B cell (primary cell): ENCODE data around the gene SLCO6A1. TPM values are rescaled to one million over a fixed set of nuclear protein-coding genes. Genes with fewer than 3 reads are reported as not detected.

Experiments
- ATAC-seq: fragments of 200-7000 bp; cut with Tn5 transposase; one replicate; pipeline ENCODE4 v1.10.0; 2021; ENCODE audit warnings: low read depth, mild to moderate bottlenecking, moderate number of reproducible peaks, moderate library complexity
- CTCF ChIA-PET: fragments of 350-600 bp; sonication (Branson Sonifier 250); formaldehyde crosslinking; loops from one replicate; lab custom pipeline; 2021; ENCODE audit warnings: antibody characterized with exemption, inconsistent platforms; lab: Charles Lee
- POLR2A ChIA-PET: fragments of 350-600 bp; sonication (Branson Sonifier 250); formaldehyde crosslinking; loops from one replicate; lab custom pipeline; 2021; ENCODE audit warnings: antibody characterized with exemption; lab: Charles Lee
- DNase-seq: peaks from one replicate; pipeline ENCODE4 v3.0.0; 2013
- H2AFZ ChIP-seq: 2 replicates; pipeline ENCODE4 v1.6.1; 2012; ENCODE audit warnings: mild to moderate bottlenecking, low read depth, low read length; ENCODE audit not compliant: insufficient read depth, poor library complexity, severe bottlenecking
- H3K27ac ChIP-seq, 2 donors: 1 replicate in 1 of 2; 2 replicates in 1 of 2; pipeline ENCODE4 v1.5.1; 2012 to 2013; ENCODE audit warnings: low read length in 2 of 2, mild to moderate bottlenecking in 2 of 2, moderate library complexity in 1 of 2
- H3K27me3 ChIP-seq, 4 experiments: fragments of 200-600 bp in 1 of 4; sonication (generic) in 1 of 4; replicated peaks in 1 of 4; 1 replicate in 2 of 4; 2 replicates in 2 of 4; pipeline versions ENCODE4 v1.6.1 to v1.7.0; 2013 to 2016; ENCODE audit warnings: low read length in 3 of 4, mild to moderate bottlenecking in 2 of 4, mixed read lengths in 1 of 4, moderate library complexity in 1 of 4; ENCODE audit not compliant: insufficient read depth in 4 of 4, control insufficient read depth in 3 of 4; ENCODE audit errors: control extremely low read depth in 1 of 4
- H3K36me3 ChIP-seq, 2 experiments: replicated peaks in 1 of 2; 1 replicate in 1 of 2; 2 replicates in 1 of 2; pipeline versions ENCODE4 v1.6.1 to v1.7.1; 2013; ENCODE audit warnings: low read length in 1 of 2; ENCODE audit not compliant: insufficient read depth in 2 of 2, control insufficient read depth in 1 of 2; ENCODE audit errors: control extremely low read depth in 1 of 2, extremely low read depth in 1 of 2
- H3K4me1 ChIP-seq, 2 donors: fragments of 200-600 bp in 1 of 2; sonication (generic) in 1 of 2; 1 replicate in 1 of 2; 2 replicates in 1 of 2; pipeline versions ENCODE4 v1.5.1 to v1.6.1; 2013 to 2017; ENCODE audit warnings: low read length in 2 of 2; ENCODE audit not compliant: control insufficient read depth in 2 of 2, insufficient read depth in 2 of 2
- H3K4me2 ChIP-seq: replicated peaks from 2 replicates; pipeline ENCODE3; 2012; ENCODE audit warnings: mild to moderate bottlenecking, low read depth, low read length; ENCODE audit not compliant: poor library complexity, severe bottlenecking
- H3K4me3 ChIP-seq, 5 experiments: fragments of 200-600 bp in 1 of 5; sonication (generic) in 1 of 5; 1 replicate in 3 of 5; 2 replicates in 2 of 5; pipeline versions ENCODE4 v1.5.1 to v1.7.0; 2011 to 2016; ENCODE audit warnings: low read length in 4 of 5, mild to moderate bottlenecking in 4 of 5, low read depth in 2 of 5, control low read depth in 1 of 5, moderate library complexity in 1 of 5; ENCODE audit not compliant: insufficient read depth in 1 of 5; ENCODE audit errors: control extremely low read depth in 1 of 5, extremely low read depth in 1 of 5
- H3K79me2 ChIP-seq: fragments of 200-600 bp; sonication (generic); one replicate; pipeline ENCODE4 v1.6.0; 2016; ENCODE audit warnings: low read length; ENCODE audit not compliant: control insufficient read depth, insufficient read depth
- H3K9ac ChIP-seq: fragments of 200-600 bp; sonication (generic); 2 replicates; pipeline ENCODE4 v1.6.1; 2017; ENCODE audit warnings: mild to moderate bottlenecking, low read length, moderate library complexity
- H3K9me3 ChIP-seq, 3 donors: one replicate each; pipeline versions ENCODE4 v1.6.1 to v1.7.1; 2013; ENCODE audit warnings: low read length in 2 of 3; ENCODE audit not compliant: control insufficient read depth in 2 of 3, insufficient read depth in 1 of 3; ENCODE audit errors: control extremely low read depth in 1 of 3
- H4K20me1 ChIP-seq: 2 replicates; pipeline ENCODE4 v1.6.0; 2012; ENCODE audit warnings: mild to moderate bottlenecking, low read length; ENCODE audit not compliant: insufficient read depth, control insufficient read depth, poor library complexity, severe bottlenecking
- H3K27ac Mint-ChIP-seq: one replicate; pipeline ENCODE4 v1.8.0; 2021; ENCODE audit warnings: mixed read lengths
- H3K27me3 Mint-ChIP-seq: one replicate; pipeline ENCODE4 v1.8.0; 2021; ENCODE audit warnings: mixed read lengths
- H3K4me1 Mint-ChIP-seq: one replicate; pipeline ENCODE4 v1.8.0; 2021; ENCODE audit warnings: mixed read lengths
- H3K4me3 Mint-ChIP-seq: one replicate; pipeline ENCODE4 v1.8.0; 2021; ENCODE audit warnings: mixed read lengths
- H3K9me3 Mint-ChIP-seq: one replicate; pipeline ENCODE4 v1.8.0; 2022; ENCODE audit warnings: mixed read lengths; ENCODE audit not compliant: insufficient read depth
- EZH2 ChIP-seq: IDR thresholded peaks from 2 replicates; pipeline ENCODE4 v1.6.1; 2012; ENCODE audit warnings: borderline replicate concordance, low read depth, mild to moderate bottlenecking, moderate library complexity, low read length; ENCODE audit not compliant: insufficient read depth, poor library complexity, severe bottlenecking
- WGBS: methylation state at CpG from one replicate; pipeline ENCODE4 v1.1.5; 2013; ENCODE audit warnings: missing lambda C conversion rate; ENCODE audit not compliant: insufficient coverage; 5-methylcytosine and 5-hydroxymethylcytosine counted together
- intact Hi-C: fragments of 100-400 bp; cut with micrococcal nuclease; formaldehyde crosslinking; loops from one replicate; pipeline ENCODE4 v1.10.0; 2022
- polyA plus RNA-seq: library from polyadenylated mRNA; depleted of rRNA; stranded (reverse); fragments of >200 nt; gene quantifications from 2 replicates; pipeline ENCODE4 v1.2.3, GENCODE V29; 2012
- total RNA-seq, 2 donors: library from RNA; stranded (reverse); fragments of 120-200 nt in 1 of 2; gene quantifications; 1 replicate in 1 of 2; 2 replicates in 1 of 2; pipeline versions ENCODE4 v1.2.3 to v1.2.4, GENCODE V29; 2013 to 2022
- TF ChIP-seq, protein P1 (sequence below): fragments of 200-600 bp; IDR thresholded peaks from one replicate; pipeline ENCODE4 v1.8.0; 2022; ENCODE audit warnings: antibody characterized with exemption, mild to moderate bottlenecking

The SLCO6A1 gene
- total and polyA plus RNA-seq, 2 donors (not counting 1 experiment from before 2014, with no cell fraction given), result not detected

DNA sequence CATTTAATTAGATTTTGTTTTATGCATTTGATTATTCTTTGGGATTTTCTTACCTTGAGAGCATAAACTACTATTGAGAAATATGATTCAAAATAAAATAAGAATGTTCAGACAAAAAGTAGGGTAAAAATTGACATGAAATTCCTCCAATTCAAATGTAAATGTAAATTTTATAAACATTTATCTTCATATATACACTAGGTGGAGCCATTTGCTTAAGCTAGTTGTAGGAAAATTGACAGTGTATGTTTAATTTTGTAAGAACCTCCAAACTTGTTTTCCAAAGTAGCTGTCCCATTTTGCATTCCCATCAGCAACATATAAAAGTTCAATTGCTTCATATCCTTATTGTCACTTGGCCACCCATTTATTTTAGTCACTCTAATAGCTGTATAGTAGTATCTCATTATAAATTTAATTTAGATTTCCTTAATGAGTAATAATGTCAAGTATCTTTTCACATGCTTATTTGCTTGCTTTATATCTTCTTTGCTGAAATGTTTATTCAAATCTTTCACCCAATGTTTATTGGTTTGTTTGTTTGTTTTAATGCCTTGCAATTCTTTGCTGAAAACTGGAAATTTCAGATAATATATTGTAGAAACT, 37.6 kb upstream of the SLCO6A1 start:
- intact Hi-C loops, result loop anchor here (1.0 to 5.0 kb wide), 2 partner anchors 506 to 603 kb away; no protein-coding TSS in a partner anchor
- Histone ChIP-seq H3K4me1 (peaks cover 0 to 4% of the 10 kb centered on the region in 2 donors), H3K79me2 (no peaks in the 10 kb centered on the region), H2AFZ (no peak overlapping the region), H3K4me3 (no peak overlapping the region), H3K27me3 (no peaks in the 10 kb centered on the region), H3K36me3 (no peaks in the 10 kb centered on the region), H3K4me2 (no peak overlapping the region), H3K9me3 (peaks cover 0 to 3% (median 1%) of the 10 kb centered on the region in 3 donors), H3K27ac (no peak overlapping the region), H4K20me1 (no peaks in the 10 kb centered on the region), H3K9ac (no peak overlapping the region)
- Mint-ChIP-seq H3K27ac (no peak overlapping the region), H3K27me3 (peaks cover 4% of the 10 kb centered on the region), H3K4me3 (no peak overlapping the region), H3K4me1 (peaks cover 4% of the 10 kb centered on the region), H3K9me3 (no peaks in the 10 kb centered on the region)
- ChIA-PET POLR2A (no interaction called here), CTCF (interaction anchor here (0.9 to 2.7 kb wide), 8 partner anchors 10 to 689 kb away, joined by 3 to 20 read pairs (median 4); no protein-coding TSS in a partner anchor)
- no peak for TF ChIP-seq EZH2
- TF ChIP-seq, protein P1, sequence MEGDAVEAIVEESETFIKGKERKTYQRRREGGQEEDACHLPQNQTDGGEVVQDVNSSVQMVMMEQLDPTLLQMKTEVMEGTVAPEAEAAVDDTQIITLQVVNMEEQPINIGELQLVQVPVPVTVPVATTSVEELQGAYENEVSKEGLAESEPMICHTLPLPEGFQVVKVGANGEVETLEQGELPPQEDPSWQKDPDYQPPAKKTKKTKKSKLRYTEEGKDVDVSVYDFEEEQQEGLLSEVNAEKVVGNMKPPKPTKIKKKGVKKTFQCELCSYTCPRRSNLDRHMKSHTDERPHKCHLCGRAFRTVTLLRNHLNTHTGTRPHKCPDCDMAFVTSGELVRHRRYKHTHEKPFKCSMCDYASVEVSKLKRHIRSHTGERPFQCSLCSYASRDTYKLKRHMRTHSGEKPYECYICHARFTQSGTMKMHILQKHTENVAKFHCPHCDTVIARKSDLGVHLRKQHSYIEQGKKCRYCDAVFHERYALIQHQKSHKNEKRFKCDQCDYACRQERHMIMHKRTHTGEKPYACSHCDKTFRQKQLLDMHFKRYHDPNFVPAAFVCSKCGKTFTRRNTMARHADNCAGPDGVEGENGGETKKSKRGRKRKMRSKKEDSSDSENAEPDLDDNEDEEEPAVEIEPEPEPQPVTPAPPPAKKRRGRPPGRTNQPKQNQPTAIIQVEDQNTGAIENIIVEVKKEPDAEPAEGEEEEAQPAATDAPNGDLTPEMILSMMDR, result peak; percentile 63
- DNase-seq, result no peak
- no peak for ATAC-seq

DNA sequence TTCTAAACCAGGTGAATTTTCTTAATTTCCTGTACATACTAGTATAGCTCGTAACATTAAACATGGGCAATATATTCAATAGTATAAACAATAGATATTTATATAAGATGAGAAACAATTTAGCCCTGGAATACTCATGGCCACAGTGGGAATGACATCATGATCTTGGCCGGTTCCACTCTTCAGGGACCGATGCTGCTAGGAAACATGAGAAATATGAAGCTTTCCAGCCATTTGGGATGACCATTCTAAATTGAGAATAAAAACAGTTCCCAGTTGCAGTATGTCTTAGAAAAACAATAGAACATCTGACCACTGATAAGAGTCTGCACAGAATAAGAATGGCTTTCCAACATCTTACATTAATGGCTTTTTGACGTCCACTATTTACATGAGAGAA, 33.3 kb upstream of the SLCO6A1 start:
- H3K9me3 Mint-ChIP-seq, result no peaks in the 10 kb centered on the region

More for the DNA sequence above, 33.3 kb upstream of the SLCO6A1 start:
- no peak for ATAC-seq
- H2AFZ ChIP-seq, result no peak overlapping the region
- no peak overlapping the region for H3K27ac Mint-ChIP-seq
- no peaks in the 10 kb centered on the region for H3K27me3 Mint-ChIP-seq
- H3K9me3 ChIP-seq, result no peaks in the 10 kb centered on the region
- peaks cover 6% of the 10 kb centered on the region for H3K4me1 Mint-ChIP-seq
- no peaks in the 10 kb centered on the region for H3K79me2 ChIP-seq
- TF ChIP-seq, protein P1, result no peak
- TF ChIP-seq EZH2, result no peak
- POLR2A ChIA-PET, result no interaction called here
- no peaks in the 10 kb centered on the region for H3K27me3 ChIP-seq
- H3K4me2 ChIP-seq, result no peak overlapping the region
- 100% methylated on average over 2 of the region's 4 CpGs for WGBS
- H3K4me1 ChIP-seq, result peaks cover 0 to 7% of the 10 kb centered on the region in 2 donors
- intact Hi-C loops, result no loop called here
- DNase-seq, result no peak
- no peak overlapping the region for H3K27ac ChIP-seq
- CTCF ChIA-PET, result no interaction called here
- no peaks in the 10 kb centered on the region for H3K36me3 ChIP-seq
- H3K4me3 ChIP-seq, result no peak overlapping the region
- H3K9ac ChIP-seq, result no peak overlapping the region
- no peak overlapping the region for H3K4me3 Mint-ChIP-seq
- H4K20me1 ChIP-seq, result no peaks in the 10 kb centered on the region
